HG03520 (cell line): ENCODE measurements around the gene LGALS3BP.
"Not testable (repeated sequence)": the region's sequence is repeated elsewhere in the genome, so short reads cannot be mapped to it uniquely, and the experiment has no call there.

ENCODE experiments used
- ATAC-seq: cut with Tn5 transposase; IDR thresholded peaks from one replicate; pipeline ENCODE4 v1.9.1; 2021; ENCODE audit warnings: mild to moderate bottlenecking, moderate library complexity; ENCODE audit not compliant: unreplicated experiment

LGALS3BP gene, protein sequence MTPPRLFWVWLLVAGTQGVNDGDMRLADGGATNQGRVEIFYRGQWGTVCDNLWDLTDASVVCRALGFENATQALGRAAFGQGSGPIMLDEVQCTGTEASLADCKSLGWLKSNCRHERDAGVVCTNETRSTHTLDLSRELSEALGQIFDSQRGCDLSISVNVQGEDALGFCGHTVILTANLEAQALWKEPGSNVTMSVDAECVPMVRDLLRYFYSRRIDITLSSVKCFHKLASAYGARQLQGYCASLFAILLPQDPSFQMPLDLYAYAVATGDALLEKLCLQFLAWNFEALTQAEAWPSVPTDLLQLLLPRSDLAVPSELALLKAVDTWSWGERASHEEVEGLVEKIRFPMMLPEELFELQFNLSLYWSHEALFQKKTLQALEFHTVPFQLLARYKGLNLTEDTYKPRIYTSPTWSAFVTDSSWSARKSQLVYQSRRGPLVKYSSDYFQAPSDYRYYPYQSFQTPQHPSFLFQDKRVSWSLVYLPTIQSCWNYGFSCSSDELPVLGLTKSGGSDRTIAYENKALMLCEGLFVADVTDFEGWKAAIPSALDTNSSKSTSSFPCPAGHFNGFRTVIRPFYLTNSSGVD

DNA sequence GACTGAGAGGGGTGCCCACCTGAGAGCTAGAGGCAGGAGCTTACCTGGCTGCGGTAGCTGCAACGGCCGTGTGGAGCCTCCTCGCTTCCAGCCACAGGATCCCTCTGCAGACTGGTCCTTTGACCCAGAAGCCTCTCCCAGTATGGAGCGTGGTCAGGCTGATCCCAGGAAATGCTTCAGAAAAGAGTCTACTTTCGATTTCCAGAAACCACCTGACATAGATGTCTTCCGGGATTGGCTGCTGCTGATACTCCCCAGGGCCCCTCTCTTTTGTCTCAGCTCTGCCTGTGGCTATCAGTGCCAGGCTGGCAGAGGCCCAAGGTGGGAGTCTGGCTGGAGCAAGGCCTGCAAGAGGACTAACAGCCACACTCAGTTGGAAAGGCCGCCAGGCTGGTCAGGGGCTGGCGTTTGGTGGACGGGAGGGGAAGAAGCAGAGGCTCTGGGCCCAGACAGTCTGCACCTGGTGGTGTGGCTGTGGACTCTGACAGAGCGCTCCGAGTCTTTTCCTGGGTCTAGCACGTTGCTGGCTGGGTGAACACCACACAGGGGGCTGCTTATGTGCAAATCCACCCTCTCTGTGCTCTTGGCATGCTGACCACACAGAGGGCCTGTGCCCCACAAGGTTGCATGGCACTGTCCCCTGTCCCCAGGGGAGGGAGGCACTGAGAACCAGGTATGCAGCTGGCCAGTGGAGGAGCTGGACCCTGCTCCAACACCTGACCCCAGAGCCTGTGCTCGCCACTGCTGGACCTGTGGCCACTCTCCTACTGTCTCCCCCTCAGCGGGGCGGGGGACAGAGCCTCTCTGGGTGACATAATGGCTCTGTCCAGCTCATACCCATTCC, at the start of gene LGALS3BP:
Gene LGALS3BP, minus strand, starts transcription at position 144 of the 844 bp plus-strand sequence. CDS start 2,732 bp downstream, outside the sequence.
- ATAC-seq, result no peak

DNA sequence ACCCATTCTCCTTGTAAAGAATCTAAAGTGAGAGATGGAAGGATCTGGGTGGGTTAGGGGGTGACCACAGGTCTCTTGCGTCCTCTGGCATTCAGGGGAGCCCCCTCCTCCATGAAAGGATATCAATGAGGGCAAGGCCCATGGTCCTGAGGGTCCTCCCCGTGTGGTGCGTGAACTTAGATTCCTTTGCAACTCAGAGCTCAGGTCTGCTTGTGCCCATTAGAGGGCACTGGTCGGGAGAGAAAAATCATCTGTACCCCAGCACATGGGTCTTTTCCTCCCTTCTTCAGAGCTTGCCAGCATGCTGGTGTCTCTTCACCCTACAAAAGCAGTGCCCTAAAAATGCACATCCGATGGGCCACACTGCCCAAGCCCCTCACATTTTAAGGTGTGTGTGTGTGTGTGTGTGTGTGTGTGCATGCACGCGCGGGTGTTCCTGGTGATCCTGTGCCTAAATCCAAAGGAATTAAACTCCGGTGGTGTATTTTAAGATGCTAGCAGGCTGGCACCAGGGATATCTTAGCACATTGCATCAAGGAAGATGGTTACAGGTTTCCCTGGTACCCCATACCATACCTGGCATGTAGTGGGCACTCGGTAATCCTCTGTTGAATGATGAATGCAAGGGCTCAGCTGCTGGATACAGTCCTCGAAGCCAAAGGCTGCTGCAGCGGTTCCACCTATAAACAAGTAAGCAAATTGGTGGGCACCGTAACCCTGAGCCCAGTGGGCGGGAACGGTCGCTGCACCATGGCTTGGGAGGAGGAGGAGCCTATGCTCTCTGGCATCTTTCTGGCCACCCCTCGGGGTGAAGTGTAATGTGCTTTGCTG, 49.0 kb upstream of the LGALS3BP start:
- ATAC-seq, result no peak

DNA sequence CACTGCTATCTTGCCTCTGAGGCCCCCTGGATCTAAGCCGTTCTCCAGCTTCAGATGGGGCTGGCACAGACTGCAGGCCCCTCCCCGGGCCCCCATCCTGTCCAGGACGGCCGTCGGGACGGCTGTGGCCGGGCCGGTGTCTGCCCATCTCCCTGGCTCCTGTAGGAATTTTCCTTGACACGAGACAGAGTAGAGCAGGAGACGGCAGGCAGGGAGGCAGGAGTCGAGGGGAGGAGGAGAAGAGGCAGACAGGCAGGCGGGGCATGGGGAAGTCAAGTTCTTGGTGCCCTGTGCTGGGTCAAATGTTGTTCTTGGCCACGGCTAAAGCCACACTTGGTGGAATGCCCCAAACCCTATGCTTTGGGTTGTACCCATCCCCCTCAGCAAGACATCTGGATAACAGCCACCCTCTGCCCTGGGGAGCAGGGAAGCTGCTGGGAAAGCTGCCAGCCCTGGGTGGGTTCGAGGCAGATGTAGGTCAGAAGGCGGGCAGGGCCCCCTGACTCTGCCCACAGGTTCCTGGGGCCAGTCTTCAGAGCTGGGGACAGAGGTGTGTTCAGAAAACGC, 48.3 kb upstream of the LGALS3BP start:
- no peak for ATAC-seq

DNA sequence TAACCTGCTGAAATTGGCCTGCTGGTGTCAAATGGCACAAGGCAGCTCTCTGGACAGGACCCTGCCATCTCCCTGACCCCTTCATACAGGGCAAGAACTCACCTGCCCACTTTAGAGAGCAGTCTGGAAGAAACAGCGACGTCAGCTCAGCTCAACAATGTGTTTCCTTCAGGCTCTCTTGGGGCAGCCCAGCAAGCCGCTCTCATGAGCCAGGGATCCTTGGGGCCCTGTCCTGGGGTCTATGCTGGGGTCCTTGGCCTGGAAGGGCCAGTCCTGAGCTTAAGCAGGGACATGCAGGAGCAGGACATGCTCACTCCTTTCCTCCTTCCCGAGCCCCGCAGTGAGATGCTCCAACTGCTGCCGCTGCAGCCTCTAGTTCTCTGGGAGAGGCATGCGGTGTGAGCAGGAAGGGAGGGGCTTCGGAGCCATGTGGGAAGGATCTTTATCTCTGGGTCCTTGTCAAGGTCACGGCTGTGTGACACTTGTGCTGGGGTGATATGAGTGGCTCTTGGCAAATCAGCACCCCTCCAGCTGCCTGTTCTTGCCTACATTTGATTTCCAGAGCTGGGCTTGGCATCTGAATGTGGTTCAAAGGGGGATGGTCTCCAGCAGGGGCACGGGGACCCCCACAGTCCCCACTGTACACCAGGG, 47.7 kb upstream of the LGALS3BP start:
- ATAC-seq, result no peak

DNA sequence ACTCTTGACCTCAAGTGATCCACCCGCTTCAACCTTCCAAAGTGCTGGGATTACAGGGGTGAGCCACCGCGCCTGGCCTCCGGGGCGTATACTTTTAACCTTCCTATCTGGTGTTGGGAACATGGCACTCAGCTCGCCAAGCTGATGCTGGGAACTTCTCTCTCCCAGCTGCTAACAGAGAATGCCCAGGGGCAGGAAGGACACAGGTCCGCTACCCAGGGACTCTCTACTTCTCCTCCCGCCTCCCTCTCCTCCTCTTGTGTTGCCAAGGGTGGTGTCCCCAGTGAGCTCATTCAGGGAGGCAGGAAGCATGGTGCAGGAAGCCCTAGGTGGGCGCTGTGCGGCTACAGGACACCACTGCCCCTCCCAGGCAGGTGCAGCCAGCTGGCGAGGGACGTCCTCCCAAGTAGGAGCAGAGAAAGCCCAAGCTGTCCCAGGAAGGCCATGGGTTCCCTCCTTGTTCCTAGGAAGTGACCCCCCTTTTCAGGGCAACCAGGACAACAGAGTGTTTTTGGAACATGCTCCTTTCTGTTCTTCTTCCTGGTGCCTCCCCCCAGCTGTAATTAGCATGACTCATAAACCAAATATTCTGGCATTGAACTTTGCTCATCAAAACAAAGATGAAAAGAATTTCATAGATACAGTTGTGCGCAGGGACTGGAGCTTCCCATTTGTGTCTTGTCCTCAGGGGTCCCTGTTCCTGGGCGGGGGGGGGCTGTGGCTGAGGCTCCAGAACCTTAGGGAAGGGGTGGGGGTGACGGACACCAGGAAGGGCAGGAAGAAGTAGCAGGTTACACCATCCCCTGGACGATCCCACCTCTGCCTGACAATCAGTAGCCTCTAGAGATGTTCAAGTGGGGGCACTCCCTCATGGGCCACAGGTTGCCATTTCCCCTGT, 46.9 kb upstream of the LGALS3BP start:
- no peak for ATAC-seq

DNA sequence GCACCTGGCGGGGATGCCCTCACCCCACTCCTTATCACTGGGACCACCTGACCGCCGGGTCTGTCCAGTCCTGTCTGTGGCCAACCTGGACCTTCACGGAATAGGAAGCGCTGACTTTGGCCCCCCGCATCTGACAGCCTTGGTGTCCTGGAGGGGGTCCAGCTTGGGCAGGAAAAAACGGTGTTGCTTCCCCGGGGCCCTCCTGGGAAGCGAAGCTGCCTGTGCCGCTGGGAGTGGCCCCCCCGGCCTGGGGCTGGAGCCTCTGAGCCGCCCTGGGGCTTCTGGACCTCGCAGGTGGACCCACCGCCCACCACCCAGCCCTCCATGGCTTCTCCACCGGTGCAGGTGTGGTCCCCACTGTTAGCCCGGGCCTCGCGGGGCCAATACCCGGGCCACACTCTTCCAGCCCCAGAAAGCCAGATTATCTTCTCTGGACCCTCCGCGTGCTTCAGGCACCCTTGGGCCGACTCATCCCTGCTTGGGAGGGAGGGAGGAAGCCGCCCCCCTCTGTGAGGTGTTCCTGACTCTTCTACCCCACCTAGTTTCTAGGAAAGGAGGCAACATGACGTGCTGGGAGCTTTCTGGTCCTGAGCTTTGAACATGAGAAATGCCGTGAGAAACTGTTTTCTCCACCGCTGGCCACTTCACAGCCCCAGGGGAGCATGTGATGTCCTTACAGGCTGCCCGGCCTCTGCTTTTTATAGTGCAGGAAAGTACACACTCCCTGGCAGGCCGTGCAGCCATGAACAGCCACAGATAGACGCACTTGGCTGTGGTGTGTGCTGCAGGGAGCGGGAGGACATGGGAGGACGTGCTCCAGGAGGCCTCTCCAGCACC, 45.4 kb upstream of the LGALS3BP start:
- no peak for ATAC-seq

DNA sequence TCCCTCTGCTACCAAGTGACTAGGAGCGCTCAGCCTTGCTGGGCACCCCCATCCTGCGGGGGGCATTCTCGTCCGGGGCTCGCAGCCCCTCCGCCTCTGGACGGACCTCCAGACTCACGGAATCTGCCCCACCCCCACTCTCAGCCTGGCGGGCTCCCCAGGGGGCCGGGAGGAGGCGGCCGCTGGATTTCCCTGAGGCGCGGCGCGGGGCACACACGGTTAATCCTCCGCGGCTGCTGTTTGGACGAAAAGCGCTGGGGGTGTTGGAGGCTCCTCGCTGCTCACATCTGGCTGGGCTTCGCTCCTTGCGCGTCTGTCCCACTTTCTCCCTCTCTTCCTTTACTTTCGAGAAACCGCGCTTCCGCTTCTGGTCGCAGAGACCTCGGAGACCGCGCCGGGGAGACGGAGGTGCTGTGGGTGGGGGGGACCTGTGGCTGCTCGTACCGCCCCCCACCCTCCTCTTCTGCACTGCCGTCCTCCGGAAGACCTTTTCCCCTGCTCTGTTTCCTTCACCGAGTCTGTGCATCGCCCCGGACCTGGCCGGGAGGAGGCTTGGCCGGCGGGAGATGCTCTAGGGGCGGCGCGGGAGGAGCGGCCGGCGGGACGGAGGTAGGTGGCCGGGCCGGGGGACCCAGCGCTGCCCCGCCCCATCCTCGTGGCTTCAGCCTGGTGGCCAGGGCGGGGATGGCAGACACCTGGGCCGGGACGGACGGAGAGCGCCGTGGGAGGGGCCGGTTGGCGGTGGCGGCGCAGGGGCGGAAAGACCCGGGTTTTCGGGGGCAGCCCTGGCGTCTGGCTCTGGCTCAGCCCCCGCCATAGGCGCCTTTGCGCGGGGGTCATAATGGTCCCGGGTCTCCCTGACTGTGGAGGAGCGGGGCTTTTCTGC, 44.4 kb upstream of the LGALS3BP start, which contains the start of gene C1QTNF1:
Gene C1QTNF1, plus strand, starts transcription at position 284 of the 886 bp plus-strand sequence. CDS start 19,800 bp downstream, outside the sequence.
- no peak for ATAC-seq

DNA sequence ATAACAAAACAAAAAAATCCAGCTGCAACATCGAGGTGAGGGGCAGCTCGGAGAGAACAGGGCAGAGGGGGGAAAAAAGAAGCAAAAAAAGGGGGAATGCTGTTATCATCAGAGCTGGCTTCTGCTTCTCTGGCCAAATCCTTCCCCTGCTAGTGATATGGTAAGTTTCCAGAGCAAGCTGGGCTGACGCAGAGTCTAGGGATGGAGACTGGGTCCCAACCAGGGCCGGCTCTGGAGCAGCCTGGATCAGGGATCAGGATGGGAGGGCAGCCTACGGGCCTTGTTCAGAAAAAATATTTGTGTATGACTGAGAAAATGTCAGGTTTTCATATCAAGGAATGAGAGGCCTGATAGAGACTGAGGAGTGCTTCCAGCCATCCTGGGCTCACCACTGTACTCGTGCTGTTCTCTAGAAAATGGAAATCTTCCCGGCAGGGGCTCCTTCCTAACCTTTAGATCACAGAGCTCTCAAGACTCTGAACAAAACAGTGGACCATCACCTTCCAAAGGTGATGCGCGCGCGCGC, 43.5 kb upstream of the LGALS3BP start:
- ATAC-seq, result no peak

DNA sequence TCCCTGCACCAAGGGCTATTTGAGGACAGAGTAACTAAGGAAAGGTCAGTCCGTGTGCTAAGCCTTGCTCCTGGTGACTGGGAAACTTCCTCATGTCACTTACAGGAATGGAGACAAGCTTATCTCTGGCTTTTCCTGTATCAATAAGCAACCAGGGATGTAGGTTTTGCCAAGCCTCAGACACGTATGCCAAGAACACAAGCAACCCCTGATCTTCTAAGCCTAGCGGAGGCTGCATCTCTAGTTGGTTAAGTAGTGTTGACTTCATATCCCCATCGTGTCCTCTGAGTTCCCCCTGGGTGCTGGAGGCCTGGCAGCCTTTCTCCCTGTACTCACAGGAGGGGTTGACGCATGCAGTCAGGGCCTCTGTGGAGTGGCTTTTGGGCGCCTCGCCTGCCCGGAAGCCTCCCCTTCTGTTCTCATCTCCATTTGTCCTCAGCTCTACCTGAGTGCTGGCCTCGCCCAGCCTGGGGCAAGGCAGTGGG, 42.8 kb upstream of the LGALS3BP start:
- no peak for ATAC-seq

DNA sequence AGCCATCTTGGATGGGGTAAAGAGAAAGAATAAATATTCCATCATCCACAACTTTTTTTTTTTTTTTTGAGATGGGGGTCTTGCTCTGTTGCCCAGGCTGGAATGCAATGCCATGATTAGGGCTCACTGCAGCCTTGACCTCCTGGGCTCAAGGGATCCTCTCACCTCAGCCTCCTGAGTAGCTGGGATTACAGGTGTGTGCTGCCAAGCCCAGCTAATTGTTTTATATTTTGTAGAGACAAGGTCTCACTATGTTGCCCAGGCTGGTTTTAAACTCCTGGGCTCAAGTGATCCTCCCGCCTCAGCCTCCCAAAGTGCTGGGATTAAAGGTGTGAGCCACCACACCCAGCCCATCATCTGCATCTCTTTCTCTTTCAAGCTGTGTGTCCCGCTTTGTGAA, 42.2 kb upstream of the LGALS3BP start:
- ATAC-seq, result not testable (repeated sequence)

DNA sequence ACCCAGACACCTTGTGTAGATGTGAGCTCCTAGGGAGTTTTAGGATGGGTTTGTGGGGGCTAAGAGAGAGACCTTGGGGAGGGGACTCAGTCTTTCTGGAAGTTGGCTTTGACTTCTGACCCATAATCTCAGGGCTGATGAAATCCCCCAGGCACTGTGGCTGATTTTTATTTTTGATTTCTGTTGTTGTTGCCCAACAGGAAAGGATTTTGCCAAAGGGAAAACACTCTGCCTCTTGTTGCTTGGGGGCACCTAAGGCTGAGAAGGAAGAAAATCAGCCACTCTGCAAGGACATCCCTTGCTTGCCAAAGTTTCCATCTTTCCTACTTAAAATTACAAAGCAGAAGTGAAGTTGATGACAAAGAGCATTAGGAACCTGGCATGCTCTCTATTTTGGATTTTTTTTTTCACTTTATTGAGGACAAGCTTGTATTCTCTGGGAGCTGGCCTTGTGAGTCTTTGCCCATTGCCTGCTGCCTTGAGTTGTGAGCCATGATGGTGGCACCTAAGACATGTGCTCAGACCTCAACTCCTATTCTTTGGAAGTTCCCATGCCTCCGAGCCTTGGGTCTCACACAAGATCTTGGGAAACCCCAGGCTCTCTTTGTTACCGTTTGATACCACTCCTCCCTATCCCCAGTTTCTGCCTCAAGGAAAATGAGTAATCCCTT, 41.0 kb upstream of the LGALS3BP start:
- no peak for ATAC-seq

DNA sequence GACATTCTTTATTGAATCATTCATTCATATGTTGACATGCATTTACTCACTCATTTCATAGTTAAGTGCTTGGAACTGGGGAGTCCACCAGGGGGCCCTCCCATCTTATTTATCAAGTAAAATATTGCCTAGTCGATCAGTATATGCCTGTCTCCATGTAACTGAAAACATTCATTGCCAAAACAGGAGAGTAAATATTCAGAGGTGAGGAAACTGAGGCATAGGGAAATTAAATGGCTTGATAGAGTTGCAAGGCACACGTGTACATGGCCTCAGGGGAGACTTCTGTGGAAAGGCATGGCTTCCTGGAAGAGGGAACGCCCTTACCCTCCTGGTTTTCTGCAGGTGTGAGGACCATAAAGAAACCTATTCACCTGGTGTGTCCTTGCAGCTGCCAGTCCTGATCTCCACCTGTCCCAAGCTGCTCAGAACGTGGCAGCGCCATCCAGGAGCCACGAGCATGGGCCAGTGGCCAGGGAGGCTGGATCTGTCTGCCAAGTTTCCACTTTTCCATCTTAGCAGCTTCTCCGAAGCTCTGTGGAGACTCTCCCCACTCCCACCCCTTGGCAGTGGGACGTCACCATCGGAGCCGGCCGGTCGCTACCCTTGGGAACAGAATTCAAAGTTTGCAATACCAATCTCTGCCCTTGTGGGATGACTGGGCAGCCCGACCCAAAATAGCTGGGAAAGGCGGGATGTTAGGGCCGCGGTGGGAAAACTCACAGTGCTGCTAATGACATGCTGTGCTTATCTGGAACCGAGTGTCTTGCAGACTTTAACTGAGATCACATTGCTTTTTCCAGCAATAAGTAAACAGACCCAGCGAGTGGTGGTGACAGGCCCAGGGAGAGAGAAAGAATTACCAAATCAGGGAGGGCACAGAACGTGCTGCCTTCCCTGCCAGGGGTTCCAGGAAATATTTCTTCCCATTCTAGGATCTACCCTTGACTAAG, 40.2 kb upstream of the LGALS3BP start:
- ATAC-seq, result no peak

DNA sequence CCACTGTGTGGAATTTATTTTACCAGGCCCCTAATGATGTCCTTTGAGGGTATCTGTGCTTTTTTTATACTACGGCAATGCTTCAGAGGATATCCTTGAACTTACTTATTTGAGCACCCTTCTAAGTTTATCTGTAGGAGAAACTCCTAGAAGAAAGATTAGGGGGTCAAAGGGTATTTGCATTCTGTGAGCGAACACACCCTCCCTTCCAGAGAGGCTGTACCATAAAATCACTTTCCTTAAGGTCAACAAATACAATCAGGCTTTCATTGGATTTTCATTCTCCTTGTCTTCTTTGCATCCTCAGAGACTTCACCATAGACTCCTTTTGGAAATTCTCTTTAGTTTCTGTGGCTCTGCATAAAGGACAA, 39.5 kb upstream of the LGALS3BP start:
- no peak for ATAC-seq

DNA sequence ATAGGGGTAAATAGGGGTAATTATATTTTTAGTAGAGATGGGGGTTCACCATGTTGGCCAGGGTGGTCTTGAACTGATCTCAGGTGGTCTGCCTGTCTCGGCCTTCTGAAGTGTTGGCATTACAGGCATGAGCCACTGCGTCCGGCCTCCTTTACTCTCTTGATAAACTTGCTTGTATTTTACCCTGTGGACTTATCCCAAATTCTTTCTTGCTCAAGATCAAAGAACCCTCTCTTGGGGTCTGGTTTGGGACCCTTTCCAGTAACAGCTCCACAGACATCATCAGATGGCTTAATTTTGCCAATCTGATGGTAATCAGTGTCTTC, 38.6 kb upstream of the LGALS3BP start:
- ATAC-seq, result no peak
